Lower lobe of right lung (tissue), 2 donors: ENCODE measurements around the gene CRY1. TPM values are rescaled to one million over a fixed set of nuclear protein-coding genes. Genes with fewer than 3 reads are reported as not detected.

Source experiments
- ATAC-seq, 2 donors: fragments of 200-7000 bp; cut with Tn5 transposase; one replicate each; pipeline ENCODE4 v1.9.1; 2020 to 2022; ENCODE audit warnings: mild to moderate bottlenecking in 2 of 2, moderate library complexity in 2 of 2
- DNase-seq: peaks from one replicate; pipeline ENCODE4 v3.0.0-alpha.2; 2020
- H3K27ac ChIP-seq: fragments of 200-600 bp; one replicate; pipeline ENCODE4 v1.8.0; 2022
- H3K27me3 ChIP-seq: fragments of 200-600 bp; one replicate; pipeline ENCODE4 v1.8.0; 2022; ENCODE audit warnings: low read depth
- H3K36me3 ChIP-seq: fragments of 200-600 bp; one replicate; pipeline ENCODE4 v1.8.0; 2022; ENCODE audit warnings: mild to moderate bottlenecking
- H3K4me1 ChIP-seq: fragments of 200-600 bp; one replicate; pipeline ENCODE4 v1.8.0; 2022
- H3K4me3 ChIP-seq: fragments of 200-600 bp; one replicate; pipeline ENCODE4 v1.8.0; 2022; ENCODE audit warnings: mild to moderate bottlenecking
- H3K9me3 ChIP-seq: fragments of 200-600 bp; one replicate; pipeline ENCODE4 v1.8.0; 2022
- intact Hi-C: fragments of 100-400 bp; cut with DNase I; formaldehyde crosslinking; loops from one replicate; pipeline ENCODE4 v1.11.0; 2022
- total RNA-seq: library from RNA; stranded (reverse); fragmentation: NEBNext Ultra II Directional; extraction: Animal tissue kit (Norgen Biotek cat#: 25700); gene quantifications from one replicate; pipeline ENCODE4 v1.2.1, GENCODE V29; 2021
- TF ChIP-seq, protein P1 (sequence below): fragments of 200-600 bp; IDR thresholded peaks from one replicate; pipeline ENCODE4 v1.8.0; 2022; ENCODE audit warnings: antibody characterized with exemption, mild to moderate bottlenecking
- donor health status: DM: no; HTN: yes; CAD: no; lungs with severe emphysema.

The CRY1 gene
- total RNA-seq, 1 donor from 2014 or later = 18.8 TPM

DNA sequence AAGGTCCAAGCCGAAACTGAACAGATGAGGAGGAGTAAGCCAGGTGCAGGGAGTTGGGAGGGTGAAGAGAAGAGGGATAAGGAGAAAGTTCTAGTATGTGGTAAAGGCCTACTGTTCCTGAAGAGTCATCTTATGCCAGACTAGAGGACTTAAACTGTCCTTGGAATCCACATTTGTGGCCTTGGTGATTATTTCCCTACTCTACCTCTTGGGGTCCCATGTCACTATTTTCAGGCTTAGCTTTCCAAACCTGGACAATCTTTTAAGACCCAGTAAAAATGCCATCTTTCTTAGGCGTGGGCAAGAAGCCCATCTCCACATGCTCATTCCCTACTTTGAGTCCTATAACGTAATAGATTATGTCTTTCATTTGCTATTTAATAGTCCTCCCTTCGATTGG is 40.1 kb upstream of the CRY1 start:
- no peak for DNase-seq
- TF ChIP-seq, protein P1, sequence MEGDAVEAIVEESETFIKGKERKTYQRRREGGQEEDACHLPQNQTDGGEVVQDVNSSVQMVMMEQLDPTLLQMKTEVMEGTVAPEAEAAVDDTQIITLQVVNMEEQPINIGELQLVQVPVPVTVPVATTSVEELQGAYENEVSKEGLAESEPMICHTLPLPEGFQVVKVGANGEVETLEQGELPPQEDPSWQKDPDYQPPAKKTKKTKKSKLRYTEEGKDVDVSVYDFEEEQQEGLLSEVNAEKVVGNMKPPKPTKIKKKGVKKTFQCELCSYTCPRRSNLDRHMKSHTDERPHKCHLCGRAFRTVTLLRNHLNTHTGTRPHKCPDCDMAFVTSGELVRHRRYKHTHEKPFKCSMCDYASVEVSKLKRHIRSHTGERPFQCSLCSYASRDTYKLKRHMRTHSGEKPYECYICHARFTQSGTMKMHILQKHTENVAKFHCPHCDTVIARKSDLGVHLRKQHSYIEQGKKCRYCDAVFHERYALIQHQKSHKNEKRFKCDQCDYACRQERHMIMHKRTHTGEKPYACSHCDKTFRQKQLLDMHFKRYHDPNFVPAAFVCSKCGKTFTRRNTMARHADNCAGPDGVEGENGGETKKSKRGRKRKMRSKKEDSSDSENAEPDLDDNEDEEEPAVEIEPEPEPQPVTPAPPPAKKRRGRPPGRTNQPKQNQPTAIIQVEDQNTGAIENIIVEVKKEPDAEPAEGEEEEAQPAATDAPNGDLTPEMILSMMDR = no peak
- H3K9me3 ChIP-seq = no peaks in the 10 kb centered on the region
- no peaks in the 10 kb centered on the region for H3K27me3 ChIP-seq
- H3K27ac ChIP-seq = no peak overlapping the region
- H3K36me3 ChIP-seq = no peaks in the 10 kb centered on the region
- intact Hi-C loops = no loop called here
- H3K4me3 ChIP-seq = no peak overlapping the region
- no peak for ATAC-seq
- H3K4me1 ChIP-seq = no peaks in the 10 kb centered on the region

DNA sequence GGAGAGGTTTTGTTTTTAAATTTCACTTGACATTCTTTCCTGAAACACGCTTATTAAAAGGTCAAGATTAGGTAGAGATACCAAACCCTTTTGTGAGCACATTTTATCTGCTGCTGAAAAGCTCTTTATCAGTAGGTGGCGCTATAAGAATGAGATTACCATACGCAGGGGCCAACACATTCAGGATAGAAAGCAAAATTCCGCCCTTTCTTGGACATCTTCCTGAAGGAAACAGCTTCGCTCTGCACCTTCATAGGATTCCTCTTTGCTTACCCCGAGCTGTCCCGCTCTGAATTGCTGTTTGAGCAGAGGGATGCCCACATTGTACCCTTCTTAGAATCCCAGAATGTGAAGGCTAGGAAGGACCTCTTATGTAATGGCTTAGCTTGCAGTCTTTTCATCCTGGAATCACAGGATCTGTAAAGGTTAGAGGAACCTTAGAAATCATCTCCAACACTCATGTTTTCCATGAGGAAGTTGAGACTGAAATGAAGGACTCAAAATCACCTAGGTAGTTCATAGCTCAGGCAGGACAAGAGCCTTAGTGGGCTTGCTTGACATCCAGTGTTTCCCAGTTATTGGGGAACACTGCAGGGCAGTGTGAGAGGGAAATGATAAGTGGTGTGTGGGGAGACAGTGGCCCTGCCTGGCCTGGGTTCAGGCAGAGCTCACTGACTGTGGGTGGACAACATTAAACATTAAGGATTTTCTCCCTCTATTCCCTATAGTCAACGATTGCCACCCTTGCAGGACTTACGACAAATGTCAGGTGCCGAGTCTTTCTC is 38.7 kb upstream of the CRY1 start:
- ATAC-seq (peak; percentile 55 to 56), DNase-seq (no peak)
- no peak overlapping the region for H3K4me3 ChIP-seq
- H3K27ac ChIP-seq = no peak overlapping the region
- H3K4me1 ChIP-seq = no peaks in the 10 kb centered on the region
- no peaks in the 10 kb centered on the region for H3K36me3 ChIP-seq
- no peaks in the 10 kb centered on the region for H3K9me3 ChIP-seq
- intact Hi-C loops = no loop called here
- H3K27me3 ChIP-seq = no peaks in the 10 kb centered on the region
- TF ChIP-seq, protein P1 = peak; percentile 71

DNA sequence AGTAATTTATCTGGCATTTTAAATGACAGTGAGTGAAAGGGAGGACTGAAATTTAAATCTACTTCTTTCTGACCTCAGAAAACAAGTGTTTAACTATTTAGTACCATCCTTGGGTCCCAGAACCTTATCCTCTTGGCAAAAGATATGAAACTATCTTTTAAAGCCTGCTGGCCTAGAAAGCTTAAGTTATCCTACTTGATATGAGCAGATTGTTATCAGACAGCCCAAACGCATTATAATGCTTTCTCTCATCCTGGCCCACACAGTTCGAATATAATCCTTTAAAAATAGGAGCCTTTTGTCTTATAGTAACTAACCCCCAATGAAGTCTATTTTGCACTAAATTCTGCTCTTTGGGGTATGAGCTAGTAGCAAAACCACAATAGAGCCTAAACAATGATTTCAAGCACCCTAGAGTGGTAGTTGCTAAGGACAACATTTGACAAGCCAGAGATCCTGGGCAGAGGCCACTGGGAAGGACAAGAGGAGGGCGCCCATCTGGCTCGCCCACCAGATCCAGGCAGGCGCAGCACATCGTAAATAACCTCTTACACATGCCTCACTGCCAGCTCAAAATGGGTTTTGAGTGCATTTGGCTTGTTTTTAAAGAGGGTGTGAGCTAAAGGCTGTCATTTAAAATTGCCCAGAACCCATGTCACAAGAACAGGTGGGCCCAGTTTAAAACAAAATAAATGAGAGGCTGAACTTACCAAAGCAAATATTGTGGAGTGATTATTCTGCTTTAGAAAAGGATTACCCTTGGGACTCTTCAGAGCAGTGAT is 37.7 kb upstream of the CRY1 start:
- DNase-seq (no peak), ATAC-seq (no peak)
- Histone ChIP-seq H3K4me3 (no peak overlapping the region), H3K4me1 (no peaks in the 10 kb centered on the region), H3K36me3 (no peaks in the 10 kb centered on the region), H3K27ac (no peak overlapping the region), H3K9me3 (no peaks in the 10 kb centered on the region), H3K27me3 (no peaks in the 10 kb centered on the region)
- TF ChIP-seq, protein P1 = no peak
- intact Hi-C loops = no loop called here

DNA sequence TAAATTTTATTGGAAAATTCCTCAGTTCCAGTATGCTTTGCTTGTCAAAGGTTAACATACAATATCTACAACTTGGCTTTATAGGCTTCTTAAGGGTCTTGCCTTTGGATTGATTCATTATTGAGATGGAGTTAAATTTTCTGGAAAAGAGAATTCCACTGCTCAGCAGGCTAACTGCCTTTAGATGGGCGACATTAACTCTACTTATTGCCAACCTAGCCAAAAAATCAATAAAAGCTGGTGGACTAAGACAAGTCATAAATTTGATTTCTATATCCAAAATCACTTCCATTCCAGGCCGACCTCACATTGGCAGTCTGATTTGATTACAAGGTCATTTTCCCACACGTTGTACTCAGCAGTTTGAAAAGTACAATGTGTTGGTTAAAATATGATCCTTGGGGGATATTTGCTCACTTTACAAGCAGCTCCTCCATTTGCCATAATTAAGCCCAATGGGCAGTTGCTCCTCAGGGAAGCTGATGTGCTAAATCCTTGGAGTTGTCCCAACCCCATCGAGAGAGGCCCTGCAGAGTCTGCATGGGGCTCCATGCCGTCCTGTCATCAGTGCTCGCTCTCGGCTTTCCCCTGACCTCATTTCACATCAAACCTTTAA is 36.1 kb upstream of the CRY1 start:
- intact Hi-C loops = no loop called here
- Histone ChIP-seq H3K27me3 (no peaks in the 10 kb centered on the region), H3K36me3 (no peaks in the 10 kb centered on the region), H3K27ac (no peak overlapping the region), H3K9me3 (no peaks in the 10 kb centered on the region), H3K4me3 (no peak overlapping the region), H3K4me1 (no peaks in the 10 kb centered on the region)
- TF ChIP-seq, protein P1 = no peak
- DNase-seq (no peak), ATAC-seq (no peak)

DNA sequence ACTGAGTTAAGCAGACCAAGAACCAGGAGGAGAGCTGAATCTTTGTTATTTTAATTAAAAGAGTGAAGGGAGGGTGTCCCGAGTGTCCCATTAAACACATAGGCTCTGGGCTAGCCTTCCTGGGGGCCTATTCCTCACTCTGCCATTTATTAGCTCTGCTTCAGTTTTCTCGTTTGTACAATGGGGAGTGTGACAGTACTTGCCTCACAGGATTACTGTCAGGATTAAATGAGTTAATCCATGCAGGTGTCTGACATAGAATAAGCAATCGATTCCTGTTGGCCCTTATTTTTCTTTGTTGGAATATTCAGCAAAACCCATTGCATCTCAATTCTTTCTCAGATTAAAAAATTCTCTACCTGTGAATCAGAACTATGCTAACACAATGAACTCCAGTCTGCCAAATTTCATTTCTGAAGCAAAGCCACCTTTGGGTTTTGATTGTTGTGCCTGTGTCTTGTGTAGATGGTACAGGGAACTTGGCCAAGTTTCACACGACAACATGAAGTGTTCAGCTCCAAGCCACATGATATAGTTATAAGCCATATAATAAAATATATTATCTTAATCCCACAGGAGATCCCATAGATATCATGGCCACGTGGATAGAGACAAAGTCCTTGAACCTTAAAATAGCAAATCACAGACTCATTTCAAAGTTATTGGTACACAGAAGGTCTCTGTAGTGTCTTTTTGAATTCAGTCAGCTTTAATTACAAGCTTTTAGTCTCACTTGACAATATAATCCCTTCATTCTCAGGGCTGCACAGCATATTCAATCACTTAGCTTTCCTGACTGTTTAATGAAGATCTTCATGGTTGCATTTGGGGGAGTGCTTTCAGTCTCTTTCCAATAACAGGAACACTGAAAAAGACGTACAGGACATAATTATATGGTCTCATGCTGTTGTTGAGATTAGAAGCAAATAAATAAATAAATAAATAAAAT is 34.4 kb upstream of the CRY1 start:
- Histone ChIP-seq H3K4me3 (no peak overlapping the region), H3K9me3 (no peaks in the 10 kb centered on the region), H3K27me3 (no peaks in the 10 kb centered on the region), H3K27ac (no peak overlapping the region), H3K36me3 (no peaks in the 10 kb centered on the region), H3K4me1 (no peaks in the 10 kb centered on the region)
- ATAC-seq (no peak), DNase-seq (no peak)
- intact Hi-C loops = no loop called here
- TF ChIP-seq, protein P1 = no peak
